ENCODE measurements around the gene TWF2. TPM values are rescaled to one million over a fixed set of nuclear protein-coding genes. Genes with fewer than 3 reads are reported as not detected.

Gene TWF2
- total RNA-seq, 2 donors from 2014 or later = 40.7 to 41.9 TPM

DNA sequence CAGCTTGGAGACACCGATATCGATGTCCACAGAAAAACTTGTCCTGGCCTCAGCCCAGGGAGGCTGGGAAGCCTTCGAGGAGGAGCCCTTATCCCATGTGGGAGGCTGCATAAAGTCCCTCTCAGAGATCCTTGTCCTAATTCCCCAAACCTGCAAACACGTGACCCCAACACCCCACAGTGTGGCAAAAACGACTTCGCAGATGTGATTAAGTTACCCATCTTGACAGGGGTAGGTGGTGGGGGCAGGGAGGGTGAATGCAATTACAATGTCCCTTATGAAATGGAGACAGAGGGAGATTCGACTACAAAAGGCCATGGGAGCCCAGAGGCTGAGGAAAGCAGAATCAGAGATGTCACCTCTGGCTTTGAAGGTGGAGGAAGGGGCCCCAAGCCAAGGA is 11.2 kb downstream of the TWF2 start:
- H3K4me3 Mint-ChIP-seq = no peak overlapping the region
- no peak overlapping the region for H3K27ac Mint-ChIP-seq
- no peaks in the 10 kb centered on the region for H3K27me3 Mint-ChIP-seq (ENCODE audit: insufficient read depth)
- no peaks in the 10 kb centered on the region for H3K9me3 ChIP-seq (ENCODE audit: control insufficient read depth, low read length)
- no peaks in the 10 kb centered on the region for H3K9me3 Mint-ChIP-seq
- DNase-seq = no peak
- WGBS, 2 experiments (ENCODE audit: insufficient coverage in 1 of 2, insufficient read length in 1 of 2) = 78 to 87% methylated on average over 4 to 7 of the region's 7 CpGs
- H3K4me3 ChIP-seq (ENCODE audit: low read length) = no peak overlapping the region
- H3K9ac ChIP-seq (ENCODE audit: extremely low read depth, low read length, poor library complexity, severe bottlenecking) = no peak overlapping the region
- H3K36me3 Mint-ChIP-seq (ENCODE audit: low read depth) = peaks cover 23% of the 10 kb centered on the region
- peak overlapping the region; percentile 32 for H3K27ac ChIP-seq (ENCODE audit: low read depth, low read length)
- H3K27me3 ChIP-seq (ENCODE audit: control insufficient read depth, insufficient read depth, low read length, poor library complexity, severe bottlenecking) = no peaks in the 10 kb centered on the region
- TF ChIP-seq, protein P1, sequence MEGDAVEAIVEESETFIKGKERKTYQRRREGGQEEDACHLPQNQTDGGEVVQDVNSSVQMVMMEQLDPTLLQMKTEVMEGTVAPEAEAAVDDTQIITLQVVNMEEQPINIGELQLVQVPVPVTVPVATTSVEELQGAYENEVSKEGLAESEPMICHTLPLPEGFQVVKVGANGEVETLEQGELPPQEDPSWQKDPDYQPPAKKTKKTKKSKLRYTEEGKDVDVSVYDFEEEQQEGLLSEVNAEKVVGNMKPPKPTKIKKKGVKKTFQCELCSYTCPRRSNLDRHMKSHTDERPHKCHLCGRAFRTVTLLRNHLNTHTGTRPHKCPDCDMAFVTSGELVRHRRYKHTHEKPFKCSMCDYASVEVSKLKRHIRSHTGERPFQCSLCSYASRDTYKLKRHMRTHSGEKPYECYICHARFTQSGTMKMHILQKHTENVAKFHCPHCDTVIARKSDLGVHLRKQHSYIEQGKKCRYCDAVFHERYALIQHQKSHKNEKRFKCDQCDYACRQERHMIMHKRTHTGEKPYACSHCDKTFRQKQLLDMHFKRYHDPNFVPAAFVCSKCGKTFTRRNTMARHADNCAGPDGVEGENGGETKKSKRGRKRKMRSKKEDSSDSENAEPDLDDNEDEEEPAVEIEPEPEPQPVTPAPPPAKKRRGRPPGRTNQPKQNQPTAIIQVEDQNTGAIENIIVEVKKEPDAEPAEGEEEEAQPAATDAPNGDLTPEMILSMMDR (conservative IDR thresholded peaks at IDR 0.05) = no peak
- H3K4me1 ChIP-seq (ENCODE audit: control insufficient read depth, insufficient read depth, low read length) = no peaks in the 10 kb centered on the region
- peaks cover 18% of the 10 kb centered on the region for H3K36me3 ChIP-seq (ENCODE audit: control insufficient read depth, insufficient read depth, low read length)
- no peaks in the 10 kb centered on the region for H3K4me1 Mint-ChIP-seq

DNA sequence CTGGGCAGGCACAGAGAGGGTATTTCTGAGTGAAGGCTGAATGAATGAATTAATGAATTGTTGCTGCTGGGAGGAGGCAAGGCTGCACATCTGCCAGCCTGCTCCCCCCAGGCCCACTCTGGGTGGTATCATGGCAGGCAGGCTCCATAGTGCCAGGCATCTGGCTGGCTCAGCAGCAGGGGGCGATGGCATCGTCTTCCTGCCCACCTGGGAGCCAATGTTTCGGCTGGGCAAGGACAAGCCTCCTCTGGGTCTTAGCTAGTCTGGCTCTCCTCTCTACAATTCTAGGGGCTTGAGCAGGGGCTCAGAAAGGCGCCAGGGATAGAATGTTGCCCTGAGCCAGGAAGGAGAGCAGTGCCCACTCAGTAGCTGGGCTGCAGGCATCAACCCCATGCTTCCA is 11.8 kb downstream of the TWF2 start:
- TF ChIP-seq, protein P1 (conservative IDR thresholded peaks at IDR 0.05) = no peak
- Histone ChIP-seq H3K4me1 (ENCODE audit: control insufficient read depth, insufficient read depth, low read length) (no peaks in the 10 kb centered on the region), H3K27ac (ENCODE audit: low read depth, low read length) (no peak overlapping the region), H3K36me3 (ENCODE audit: control insufficient read depth, insufficient read depth, low read length) (peaks cover 18% of the 10 kb centered on the region), H3K4me3 (ENCODE audit: low read length) (no peak overlapping the region), H3K27me3 (ENCODE audit: control insufficient read depth, insufficient read depth, low read length, poor library complexity, severe bottlenecking) (no peaks in the 10 kb centered on the region), H3K9me3 (ENCODE audit: control insufficient read depth, low read length) (no peaks in the 10 kb centered on the region), H3K9ac (ENCODE audit: extremely low read depth, low read length, poor library complexity, severe bottlenecking) (no peak overlapping the region)
- H3K4me3 Mint-ChIP-seq = no peak overlapping the region
- no peaks in the 10 kb centered on the region for H3K27me3 Mint-ChIP-seq (ENCODE audit: insufficient read depth)
- H3K36me3 Mint-ChIP-seq (ENCODE audit: low read depth) = peaks cover 23% of the 10 kb centered on the region
- H3K27ac Mint-ChIP-seq = no peak overlapping the region
- no peaks in the 10 kb centered on the region for H3K9me3 Mint-ChIP-seq
- 78 to 87% methylated on average over 3 to 4 of the region's 4 CpGs for WGBS, 2 experiments (ENCODE audit: insufficient coverage in 1 of 2, insufficient read length in 1 of 2)
- H3K4me1 Mint-ChIP-seq = no peaks in the 10 kb centered on the region
- no peak for DNase-seq

DNA sequence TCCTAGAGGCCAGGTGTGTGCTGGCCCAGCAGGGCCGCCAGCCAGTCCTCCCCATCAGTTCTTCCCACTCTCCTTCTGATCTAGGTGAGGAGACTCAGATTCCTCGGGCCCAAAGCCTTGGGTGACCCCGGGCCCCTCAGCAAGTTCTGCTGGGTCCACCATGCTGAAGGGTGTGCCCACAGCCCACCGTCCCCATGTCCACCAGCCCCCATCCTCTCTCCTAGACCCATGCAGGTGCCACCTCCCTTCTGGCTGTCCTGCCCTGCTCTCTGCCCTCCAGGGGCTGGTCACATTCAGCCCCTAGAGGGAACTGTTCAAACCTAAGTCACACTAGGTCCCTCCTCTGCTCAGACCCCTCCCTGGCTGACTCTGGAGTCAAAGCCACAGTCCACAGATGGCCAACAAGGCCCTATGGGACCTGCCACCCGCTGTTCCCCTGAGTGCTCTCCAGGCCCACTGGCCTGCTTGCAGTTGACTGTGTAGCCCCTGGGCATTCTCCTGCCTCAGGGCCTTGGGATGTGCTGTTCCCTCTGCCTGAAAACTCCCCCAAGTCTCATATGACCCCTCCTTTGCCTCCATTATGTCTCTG is 12.6 kb downstream of the TWF2 start:
- H3K9me3 Mint-ChIP-seq = no peaks in the 10 kb centered on the region
- H3K36me3 ChIP-seq (ENCODE audit: control insufficient read depth, insufficient read depth, low read length) = peaks cover 13% of the 10 kb centered on the region
- no peaks in the 10 kb centered on the region for H3K4me1 Mint-ChIP-seq
- H3K4me3 Mint-ChIP-seq = no peak overlapping the region
- DNase-seq = peak; percentile 44
- H3K27ac Mint-ChIP-seq = peak overlapping the region; percentile 1
- peaks cover 18% of the 10 kb centered on the region for H3K36me3 Mint-ChIP-seq (ENCODE audit: low read depth)
- H3K27ac ChIP-seq (ENCODE audit: low read depth, low read length) = no peak overlapping the region
- no peak overlapping the region for H3K4me3 ChIP-seq (ENCODE audit: low read length)
- H3K9me3 ChIP-seq (ENCODE audit: control insufficient read depth, low read length) = no peaks in the 10 kb centered on the region
- no peaks in the 10 kb centered on the region for H3K27me3 ChIP-seq (ENCODE audit: control insufficient read depth, insufficient read depth, low read length, poor library complexity, severe bottlenecking)
- no peak overlapping the region for H3K9ac ChIP-seq (ENCODE audit: extremely low read depth, low read length, poor library complexity, severe bottlenecking)
- TF ChIP-seq, protein P1 (conservative IDR thresholded peaks at IDR 0.05) = no peak
- H3K27me3 Mint-ChIP-seq (ENCODE audit: insufficient read depth) = no peaks in the 10 kb centered on the region
- 90 to 93% methylated on average over 5 of the region's 5 CpGs for WGBS, 2 experiments (ENCODE audit: insufficient coverage in 1 of 2, insufficient read length in 1 of 2)
- H3K4me1 ChIP-seq (ENCODE audit: control insufficient read depth, insufficient read depth, low read length) = no peaks in the 10 kb centered on the region
